ENCODE data around the gene OR2C1.
A peak's percentile ranks its signal among the peaks of the same experiment; 100 is the strongest.

Gene OR2C1

DNA sequence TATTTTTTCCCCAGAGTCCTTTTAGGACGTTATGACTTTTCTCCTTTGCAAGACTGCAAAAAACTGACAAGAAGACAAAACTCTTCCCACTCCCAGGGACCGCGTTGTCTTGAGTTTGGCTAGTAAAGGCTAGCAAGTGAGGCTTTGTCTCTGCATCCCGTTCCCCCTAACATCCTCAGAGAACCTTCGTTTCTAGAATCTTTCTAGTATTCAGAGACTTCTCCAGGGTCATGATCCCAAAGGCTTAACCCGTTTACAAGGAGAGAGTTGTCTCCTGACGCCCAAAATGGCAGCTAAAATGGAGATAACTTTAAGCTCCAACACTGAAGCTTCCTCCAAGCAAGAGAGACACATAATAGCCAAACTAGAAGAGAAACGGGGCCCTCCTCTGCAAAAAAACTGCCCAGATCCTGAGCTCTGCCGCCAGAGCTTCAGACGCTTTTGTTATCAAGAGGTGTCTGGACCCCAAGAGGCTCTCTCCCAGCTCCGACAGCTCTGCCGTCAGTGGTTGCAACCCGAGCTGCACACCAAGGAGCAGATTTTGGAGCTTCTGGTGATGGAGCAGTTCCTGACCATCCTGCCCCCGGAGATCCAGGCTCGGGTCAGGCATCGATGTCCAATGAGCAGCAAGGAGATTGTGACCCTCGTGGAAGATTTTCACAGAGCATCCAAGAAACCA, 46.2 kb downstream of the OR2C1 start:
- H3K4me3 ChIP-seq (ENCODE audit: control insufficient read depth, low read depth, low read length) = peak overlapping the region; percentile 74
- no peak for DNase-seq (ENCODE audit: low read depth)
- TF ChIP-seq CTCF (IDR thresholded peaks at IDR 0.05; ENCODE audit: control insufficient read depth, insufficient read depth, low read depth, low read length, missing control alignments) = no peak

Data from AG09309 (cell line).